CD4-positive, alpha-beta T cell treated with Interleukin-17A for 1 hour (primary cell): Measurements from ENCODE around the gene ALPG.
A peak's percentile ranks its signal among the peaks of the same experiment; 100 is the strongest.
"Not testable (repeated sequence)": the region's sequence is repeated elsewhere in the genome, so short reads cannot be mapped to it uniquely, and the experiment has no call there.

ENCODE experiments used
- DNase-seq: peaks from one replicate; pipeline ENCODE4 v3.0.0-alpha.2; 2020

The ALPG gene

DNA sequence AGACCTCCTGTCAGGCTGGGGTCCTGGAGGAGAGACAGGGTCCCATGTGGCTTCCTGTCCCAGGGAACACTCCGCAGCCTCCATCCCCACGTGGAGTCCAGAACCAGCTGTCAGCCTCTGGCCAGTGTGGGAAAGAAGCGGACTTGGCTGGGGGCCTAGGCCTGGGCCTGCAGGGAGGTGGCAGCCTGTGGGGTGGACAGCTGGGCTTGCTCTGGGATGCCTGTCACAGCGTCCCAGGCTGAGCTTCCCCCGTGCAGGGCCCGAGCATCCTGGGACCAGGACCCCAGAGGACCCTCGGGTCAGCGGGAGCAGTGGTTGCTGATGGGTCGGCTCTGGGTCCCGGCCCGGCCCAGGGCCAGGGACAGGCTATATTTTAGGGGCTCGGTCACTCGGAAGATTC is 35.8 kb downstream of the ALPG start:
- not testable (repeated sequence) for DNase-seq

DNA sequence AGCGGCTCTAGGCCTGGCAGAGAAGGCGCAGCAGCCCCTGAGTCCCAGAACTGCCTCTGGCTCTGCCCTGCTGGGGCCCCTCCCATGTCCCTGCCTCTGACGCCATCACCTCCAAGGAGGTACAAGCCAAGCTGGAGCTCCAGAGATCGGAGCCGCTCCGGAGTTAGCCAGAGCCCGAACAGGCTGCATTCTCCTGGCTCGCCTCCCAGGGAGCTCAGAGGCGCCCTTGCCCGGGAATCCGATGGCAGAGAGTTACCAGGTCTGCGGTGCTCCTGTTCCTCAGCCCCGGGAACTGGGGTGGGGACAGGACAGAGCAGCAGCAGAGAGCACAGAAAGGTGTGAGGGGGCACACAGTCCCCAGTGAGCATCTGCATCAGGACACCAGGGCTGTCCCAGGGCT is 36.4 kb downstream of the ALPG start:
- not testable (repeated sequence) for DNase-seq

- DNase-seq, result not testable (repeated sequence)
Observed at GRCh38 chr2:232443669-232444408, 37.2 kb downstream of the ALPG start.

GRCh38 chr2:232444409-232445148 is 37.9 kb downstream of the ALPG start:
- DNase-seq, result peak; percentile 49

- DNase-seq, result not testable (repeated sequence)
Observed at GRCh38 chr2:232445149-232445885, 38.7 kb downstream of the ALPG start.

DNA sequence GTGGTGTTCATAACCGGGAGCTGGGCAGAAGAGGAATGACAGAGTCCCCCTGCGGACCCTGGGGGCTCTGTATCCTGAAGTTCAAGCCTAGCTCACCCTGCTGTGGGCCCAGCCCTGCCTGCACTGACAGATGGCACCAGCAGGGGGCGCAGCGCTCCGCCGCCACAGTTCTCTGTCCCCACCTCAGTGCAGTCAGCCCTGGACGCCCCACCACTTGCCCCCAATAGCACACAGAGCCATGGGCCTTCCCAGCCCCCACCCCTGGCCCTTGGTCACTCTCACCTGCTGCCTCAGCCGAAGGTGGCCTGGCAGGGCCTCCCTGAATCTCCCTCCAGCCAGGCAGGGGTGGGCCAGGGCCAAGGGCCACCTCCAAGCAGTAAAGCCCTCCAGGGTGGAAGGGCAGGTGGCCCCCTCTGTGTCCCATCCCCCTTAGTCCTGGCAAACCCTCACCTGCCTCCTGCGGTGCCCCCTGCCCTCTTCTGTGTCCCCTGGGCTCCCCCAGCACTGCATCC is 39.7 kb downstream of the ALPG start:
- DNase-seq, result not testable (repeated sequence)

DNA sequence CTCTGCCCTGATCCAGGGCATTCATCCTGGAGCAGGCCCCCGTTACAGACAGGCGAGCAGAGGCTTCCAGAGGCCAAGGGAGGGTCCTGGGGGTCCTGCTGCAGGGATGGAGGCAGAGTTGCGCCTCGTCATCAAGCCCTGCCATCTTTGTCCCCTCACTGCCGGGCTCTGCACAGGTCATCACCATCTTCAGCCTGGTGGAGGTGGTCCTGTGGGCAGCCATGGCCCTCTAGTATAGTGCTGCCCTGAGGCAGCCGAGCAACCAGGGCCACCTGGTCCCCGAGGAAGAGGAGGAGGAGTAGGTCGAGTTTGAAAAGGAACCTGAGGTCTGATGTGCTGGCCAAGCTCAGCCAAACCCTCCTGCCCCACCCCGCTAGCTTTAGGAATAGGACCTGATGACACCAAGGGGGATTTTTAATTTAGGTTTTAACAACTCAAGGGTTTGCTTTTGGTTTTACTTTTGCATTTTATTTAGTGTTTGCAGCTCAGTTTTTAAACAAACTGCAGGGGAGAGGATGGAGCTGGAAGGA is 40.5 kb downstream of the ALPG start:
- DNase-seq, result no peak

GRCh38 chr2:232447638-232448303 is 41.1 kb downstream of the ALPG start:
- no peak for DNase-seq

GRCh38 chr2:232448304-232448690 is 41.7 kb downstream of the ALPG start:
- DNase-seq, result no peak

DNA sequence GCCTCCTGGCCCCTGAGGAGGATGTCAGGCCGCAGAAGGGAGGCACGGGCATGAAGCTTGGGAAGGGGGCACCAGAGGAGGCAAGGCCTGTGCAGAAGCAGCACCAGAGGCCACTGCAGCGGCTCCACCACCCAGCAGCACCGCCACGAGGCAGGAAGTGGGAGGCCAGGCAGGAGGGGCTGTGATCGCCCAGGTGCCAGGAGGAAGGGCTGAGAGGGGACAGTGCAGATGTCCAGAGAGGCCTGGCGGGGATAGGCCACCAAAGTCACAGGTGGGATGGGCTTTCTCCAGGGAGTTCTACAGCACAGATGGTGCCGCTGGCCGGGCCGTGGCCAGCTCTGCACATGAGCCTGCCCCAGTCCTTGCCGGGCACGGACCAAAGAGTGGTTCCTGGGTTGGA is 43.3 kb downstream of the ALPG start:
- DNase-seq, result no peak

GRCh38 chr2:232451645-232452044 is 45.0 kb downstream of the ALPG start:
- not testable (repeated sequence) for DNase-seq

- DNase-seq, result no peak
Observed at GRCh38 chr2:232454630-232455029, 48.0 kb downstream of the ALPG start.

- DNase-seq, result no peak
Observed at GRCh38 chr2:232455426-232456255, 49.0 kb downstream of the ALPG start, which contains the start of gene ALPI. TSS of gene ALPI (plus strand) at chr2:232456153. CDS start at chr2:232456200, 47 bp downstream.

DNA sequence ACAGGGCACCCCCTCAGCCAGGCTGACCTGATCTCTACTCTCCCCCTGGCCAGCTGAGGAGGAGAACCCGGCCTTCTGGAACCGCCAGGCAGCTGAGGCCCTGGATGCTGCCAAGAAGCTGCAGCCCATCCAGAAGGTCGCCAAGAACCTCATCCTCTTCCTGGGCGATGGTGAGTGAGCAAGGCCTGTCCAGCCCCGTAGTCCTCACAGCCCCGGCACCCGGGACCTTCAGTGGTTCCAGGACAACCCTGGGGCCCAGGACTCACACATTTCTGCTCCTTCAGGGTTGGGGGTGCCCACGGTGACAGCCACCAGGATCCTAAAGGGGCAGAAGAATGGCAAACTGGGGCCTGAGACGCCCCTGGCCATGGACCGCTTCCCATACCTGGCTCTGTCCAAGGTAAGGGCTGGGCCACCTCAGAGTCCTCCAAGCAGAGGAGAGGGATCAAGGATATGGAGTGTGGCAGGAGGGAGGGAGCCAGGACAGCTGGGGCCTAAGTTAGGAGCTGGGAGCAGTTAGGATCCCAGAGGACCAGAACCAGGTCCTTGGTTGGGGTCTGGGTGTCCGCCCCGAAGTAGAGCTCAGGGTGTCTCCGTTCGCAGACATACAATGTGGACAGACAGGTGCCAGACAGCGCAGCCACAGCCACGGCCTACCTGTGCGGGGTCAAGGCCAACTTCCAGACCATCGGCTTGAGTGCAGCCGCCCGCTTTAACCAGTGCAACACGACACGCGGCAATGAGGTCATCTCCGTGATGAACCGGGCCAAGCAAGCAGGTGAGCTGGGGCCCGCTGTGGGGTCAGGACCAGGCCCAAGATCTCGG is 49.9 kb downstream of the ALPG start:
- DNase-seq, result no peak

- no peak for DNase-seq
Observed at GRCh38 chr2:232457121-232458011, 50.7 kb downstream of the ALPG start.

DNA sequence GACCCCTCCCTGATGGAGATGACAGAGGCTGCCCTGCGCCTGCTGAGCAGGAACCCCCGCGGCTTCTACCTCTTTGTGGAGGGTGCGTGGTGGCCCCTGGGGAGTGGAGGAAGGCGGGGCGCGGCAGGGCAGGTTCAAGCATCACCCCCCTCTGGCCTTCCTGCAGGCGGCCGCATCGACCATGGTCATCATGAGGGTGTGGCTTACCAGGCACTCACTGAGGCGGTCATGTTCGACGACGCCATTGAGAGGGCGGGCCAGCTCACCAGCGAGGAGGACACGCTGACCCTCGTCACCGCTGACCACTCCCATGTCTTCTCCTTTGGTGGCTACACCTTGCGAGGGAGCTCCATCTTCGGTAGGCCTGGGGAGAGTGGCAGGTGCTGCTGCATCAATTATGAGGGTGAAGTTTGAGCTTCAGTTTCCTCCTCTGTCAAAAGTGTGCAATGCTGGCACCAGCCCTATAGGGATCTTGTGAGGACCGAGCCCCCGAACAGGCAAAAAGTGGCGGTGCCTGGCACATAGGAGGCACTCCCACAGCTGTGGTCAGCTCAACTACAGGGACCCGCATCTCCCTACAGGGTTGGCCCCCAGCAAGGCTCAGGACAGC is 51.5 kb downstream of the ALPG start:
- no peak for DNase-seq

GRCh38 chr2:232458661-232459418 is 52.2 kb downstream of the ALPG start:
- DNase-seq, result no peak

- no peak for DNase-seq
Observed at GRCh38 chr2:232459419-232460035, 52.9 kb downstream of the ALPG start.
